Stimulated activated CD8-positive, alpha-beta memory T cell treated with anti-CD3 and anti-CD28 coated beads, Interleukin-7, amount 100 ng/mL, for 48 hours (primary cell): ENCODE results near the gene WTAP.
"Not testable (repeated sequence)": the region's sequence is repeated elsewhere in the genome, so short reads cannot be mapped to it uniquely, and the experiment has no call there.

Experiments
- DNase-seq, 2 donors: peaks; one replicate each; pipeline ENCODE4 v3.0.0-alpha.2; 2020; ENCODE audit warnings: low read depth in 1 of 2; ENCODE audit errors: extremely low read depth in 1 of 2

Gene WTAP

GRCh38 chr6:159693128-159693893 is 34.0 kb upstream of the WTAP start, which contains the start of gene SOD2:
TSS of gene SOD2 (minus strand) at chr6:159693241. CDS start at chr6:159693167, 74 bp downstream.
- peak; percentile 67 to 68 for DNase-seq

- DNase-seq, result peak in 1 of 2 donors; percentile 5
Measured at GRCh38 chr6:159693894-159694545, 33.3 kb upstream of the WTAP start.

GRCh38 chr6:159695984-159696383 is 31.3 kb upstream of the WTAP start:
- DNase-seq, result no peak

GRCh38 chr6:159700970-159701369 is 26.3 kb upstream of the WTAP start:
- no peak for DNase-seq

GRCh38 chr6:159701413-159701999 is 25.8 kb upstream of the WTAP start:
- DNase-seq, result no peak

GRCh38 chr6:159710603-159711002 is 16.7 kb upstream of the WTAP start:
- not testable (repeated sequence) for DNase-seq

- DNase-seq, result not testable (repeated sequence)
Measured at GRCh38 chr6:159712389-159712788, 14.9 kb upstream of the WTAP start.

GRCh38 chr6:159713984-159714383 is 13.3 kb upstream of the WTAP start:
- DNase-seq, result no peak

- DNase-seq, result no peak
Measured at GRCh38 chr6:159714404-159714803, 12.9 kb upstream of the WTAP start.

- DNase-seq, result no peak
Measured at GRCh38 chr6:159715166-159715565, 12.1 kb upstream of the WTAP start.

- DNase-seq, result no peak
Measured at GRCh38 chr6:159715605-159716004, 11.7 kb upstream of the WTAP start.

GRCh38 chr6:159716247-159717096 is 10.8 kb upstream of the WTAP start:
- no peak for DNase-seq

- DNase-seq, result no peak
Measured at GRCh38 chr6:159718634-159719033, 8.7 kb upstream of the WTAP start.

- DNase-seq, result no peak
Measured at GRCh38 chr6:159719287-159719686, 8.0 kb upstream of the WTAP start.

GRCh38 chr6:159720708-159721107 is 6.6 kb upstream of the WTAP start:
- no peak for DNase-seq

GRCh38 chr6:159721981-159722380 is 5.3 kb upstream of the WTAP start:
- not testable (repeated sequence) for DNase-seq

- DNase-seq, result no peak
Measured at GRCh38 chr6:159722655-159723054, 4.7 kb upstream of the WTAP start.

- no peak for DNase-seq
Measured at GRCh38 chr6:159723259-159723658, 4.0 kb upstream of the WTAP start.

GRCh38 chr6:159724778-159725177 is 2.5 kb upstream of the WTAP start:
- no peak for DNase-seq

- not testable (repeated sequence) for DNase-seq
Measured at GRCh38 chr6:159725208-159725607, 2.1 kb upstream of the WTAP start.
